NCI-H460 (cell line): ENCODE data around the gene GMCL2. TPM values are rescaled to one million over a fixed set of nuclear protein-coding genes. Genes with fewer than 3 reads are reported as not detected.

Experiments
- DNase-seq: peaks from one replicate; pipeline ENCODE4 v3.0.0-alpha.2; 2016; ENCODE audit warnings: low read depth; ENCODE audit errors: extremely low read depth
- total RNA-seq: library from RNA; depleted of rRNA; stranded (reverse); fragments of >200 nt; shearing (Covaris generic); gene quantifications from 2 replicates; pipeline ENCODE4 v1.2.3, GENCODE V29; 2014

GMCL2 gene
- total RNA-seq, 1 experiment from 2014 or later = not detected

DNA sequence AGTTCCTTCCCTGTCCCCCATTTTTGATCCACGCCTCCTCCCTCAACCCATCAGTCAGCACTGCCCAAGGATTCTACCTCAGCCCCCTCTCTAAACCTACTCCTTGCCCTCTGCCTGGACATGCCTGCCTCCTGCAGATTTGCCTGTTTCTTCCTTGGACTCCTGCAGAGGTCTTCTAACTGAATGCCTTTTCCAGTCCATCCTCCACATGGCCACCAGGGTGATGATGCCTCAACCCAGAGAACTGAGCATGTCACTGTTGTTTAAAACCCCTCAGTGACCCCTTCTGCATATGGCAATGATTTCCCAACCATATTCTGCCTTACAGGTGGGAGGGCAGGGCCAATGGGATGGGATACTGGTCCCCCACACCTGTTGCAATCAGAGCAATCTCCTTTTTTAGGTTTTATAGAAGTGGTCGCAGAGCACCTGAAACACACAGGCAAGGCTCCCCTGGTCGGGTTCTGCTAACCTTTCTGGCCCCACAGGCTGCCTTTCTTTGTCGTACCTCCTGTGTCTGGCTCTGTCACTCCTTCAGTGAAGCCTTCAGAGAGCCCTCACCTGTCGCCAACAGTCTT, 36.1 kb upstream of the GMCL2 start:
- DNase-seq = no peak

GRCh38 chr5:178222292-178222691, 35.1 kb upstream of the GMCL2 start:
- DNase-seq = no peak

DNA sequence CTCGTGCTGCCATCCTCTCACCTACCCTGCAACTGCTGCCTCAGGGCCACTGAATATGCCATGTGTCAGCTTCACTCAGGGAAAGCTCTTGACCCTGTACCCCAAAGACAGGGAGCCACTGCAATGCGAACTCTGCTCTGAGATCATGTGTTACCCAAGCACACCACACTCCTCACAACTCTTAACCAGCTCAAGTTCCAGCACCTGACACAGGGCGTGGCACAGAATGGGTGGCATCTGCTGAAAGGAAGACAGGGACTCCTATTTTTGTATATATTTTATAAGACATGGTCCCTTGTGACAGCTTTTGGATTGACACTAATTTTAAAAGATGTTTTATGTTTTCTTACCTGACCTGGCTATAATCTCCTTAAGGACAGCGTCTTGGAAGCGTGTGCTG, 34.7 kb upstream of the GMCL2 start:
- no peak for DNase-seq

GRCh38 chr5:178221282-178221681, 34.1 kb upstream of the GMCL2 start:
- no peak for DNase-seq

- no peak for DNase-seq
Measured at GRCh38 chr5:178218827-178219226, 31.7 kb upstream of the GMCL2 start.

- DNase-seq = no peak
Measured at GRCh38 chr5:178218237-178218776, 31.1 kb upstream of the GMCL2 start.

DNA sequence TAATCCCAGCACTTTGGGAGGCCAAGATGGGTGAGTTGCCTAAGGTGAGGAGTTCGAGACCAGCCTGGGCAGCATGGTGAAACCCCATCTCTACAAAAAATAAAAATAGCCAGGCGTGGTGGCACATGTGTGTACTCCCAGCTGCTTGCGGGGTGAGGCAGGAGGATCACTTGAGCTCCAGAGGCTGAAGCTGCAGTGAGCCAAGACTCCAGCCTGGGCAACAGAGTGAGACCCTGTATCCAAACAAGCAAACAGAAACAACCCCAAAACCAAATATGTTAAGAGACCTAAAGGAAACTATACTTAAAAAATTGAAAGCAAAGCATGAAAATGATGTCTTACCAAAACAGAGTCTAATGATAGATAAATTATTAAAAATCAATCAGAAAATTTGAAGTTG, 29.6 kb upstream of the GMCL2 start:
- no peak for DNase-seq

GRCh38 chr5:178216088-178216534, 28.9 kb upstream of the GMCL2 start:
- DNase-seq = no peak

DNA sequence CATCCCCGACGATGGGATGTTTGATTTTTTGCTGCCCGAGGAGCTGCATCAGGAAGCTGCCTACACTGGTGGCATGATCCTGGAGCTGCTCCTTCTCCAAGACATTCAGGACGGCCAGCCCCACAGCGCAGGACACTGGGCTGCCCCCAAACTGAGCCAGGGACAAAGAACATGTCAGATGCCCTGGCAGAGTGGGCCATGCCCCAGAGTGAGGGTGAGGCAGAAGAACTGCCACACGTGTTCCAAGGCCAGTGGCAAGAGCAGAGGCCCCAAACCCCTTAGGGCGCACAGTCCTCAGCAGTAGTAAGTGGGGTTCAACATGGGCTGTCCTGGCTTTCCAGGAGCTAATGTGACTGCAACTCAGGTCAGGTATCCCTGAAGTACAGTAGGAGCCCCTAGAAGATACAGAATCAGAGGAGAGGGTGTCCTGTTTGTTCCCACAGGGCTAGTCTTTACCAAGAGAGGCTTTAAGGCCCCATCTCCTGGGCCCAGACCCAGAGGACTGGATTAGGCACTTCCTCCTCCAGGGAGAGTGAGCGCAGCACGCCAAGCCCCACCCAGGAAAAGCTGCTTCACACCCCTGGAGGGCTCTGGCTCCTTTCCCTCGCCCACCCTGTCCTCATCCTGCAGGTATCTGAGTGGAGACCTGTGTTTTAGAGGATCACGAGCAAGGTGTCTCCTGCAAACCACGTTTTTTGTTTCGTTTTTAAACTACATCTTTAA, 28.3 kb upstream of the GMCL2 start:
- DNase-seq = no peak

DNA sequence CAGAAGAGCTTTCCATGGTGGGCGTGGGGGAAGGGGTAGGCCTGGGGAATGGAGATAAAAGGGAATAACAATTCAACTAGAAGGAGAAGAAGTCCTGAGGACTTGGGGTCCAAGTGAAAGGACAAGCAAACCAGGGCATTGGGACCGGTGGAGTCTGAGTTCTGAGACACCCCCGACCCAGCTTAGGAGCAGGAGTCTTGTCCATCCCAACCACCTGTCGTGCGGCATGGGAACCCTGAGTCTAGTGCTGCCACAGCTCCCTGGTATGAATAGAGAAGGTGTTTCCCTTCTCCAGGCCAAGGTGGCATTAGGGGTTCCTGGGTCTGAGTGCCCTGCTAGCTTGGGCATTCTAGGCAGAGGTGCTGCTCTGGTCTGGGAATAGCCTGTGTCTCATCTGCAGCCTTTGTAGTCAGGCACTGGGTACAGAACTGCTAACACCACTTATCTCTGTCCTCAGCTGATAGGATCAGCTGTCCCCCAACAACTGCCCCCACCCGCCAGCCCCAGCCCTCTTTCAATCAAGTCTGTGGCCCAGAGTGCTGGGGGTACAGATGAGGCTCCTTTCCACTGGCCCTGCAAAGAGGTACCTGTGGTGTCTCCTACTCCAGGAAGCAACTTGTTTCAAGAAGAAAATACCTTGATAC, 27.1 kb upstream of the GMCL2 start:
- DNase-seq = no peak

- no peak for DNase-seq
Measured at GRCh38 chr5:178213748-178214151, 26.6 kb upstream of the GMCL2 start.

GRCh38 chr5:178213003-178213461, 25.9 kb upstream of the GMCL2 start:
- DNase-seq = no peak

DNA sequence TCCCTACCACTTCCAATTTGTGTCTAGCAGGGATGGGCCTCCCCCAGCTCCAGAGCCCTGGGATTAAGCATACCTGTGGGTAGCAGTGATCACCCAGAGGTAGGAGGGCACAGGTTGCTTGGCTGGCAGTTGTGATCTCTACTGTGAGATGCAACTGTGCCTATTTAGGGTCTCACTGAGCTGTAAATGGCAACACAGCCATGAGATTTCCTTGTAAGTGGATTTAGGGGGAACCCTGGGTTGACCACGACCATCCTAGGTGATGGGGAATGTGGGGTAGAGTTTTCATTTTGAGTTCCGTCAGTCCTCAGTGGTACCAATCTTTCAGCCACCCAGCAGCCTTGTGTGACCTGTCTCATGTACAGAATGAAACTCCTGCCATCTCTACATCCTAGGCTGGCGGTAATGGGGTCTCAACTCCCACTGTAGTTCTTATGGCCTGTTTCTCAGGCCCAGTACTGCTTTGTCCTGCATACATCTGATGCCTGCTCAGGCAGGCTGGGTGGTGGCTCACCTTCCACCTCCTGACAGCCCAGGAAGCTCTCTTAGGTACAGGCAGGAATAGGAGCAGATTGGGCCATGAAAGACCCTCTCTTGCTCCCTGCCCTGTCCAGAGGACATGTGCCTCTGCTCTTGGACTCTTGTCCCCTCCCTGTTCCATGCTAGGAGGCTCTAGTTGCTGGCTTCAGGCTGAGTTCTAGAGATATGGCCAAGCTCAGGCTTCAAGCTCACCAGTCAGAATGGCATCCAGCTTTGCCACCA, 25.3 kb upstream of the GMCL2 start:
- no peak for DNase-seq

DNA sequence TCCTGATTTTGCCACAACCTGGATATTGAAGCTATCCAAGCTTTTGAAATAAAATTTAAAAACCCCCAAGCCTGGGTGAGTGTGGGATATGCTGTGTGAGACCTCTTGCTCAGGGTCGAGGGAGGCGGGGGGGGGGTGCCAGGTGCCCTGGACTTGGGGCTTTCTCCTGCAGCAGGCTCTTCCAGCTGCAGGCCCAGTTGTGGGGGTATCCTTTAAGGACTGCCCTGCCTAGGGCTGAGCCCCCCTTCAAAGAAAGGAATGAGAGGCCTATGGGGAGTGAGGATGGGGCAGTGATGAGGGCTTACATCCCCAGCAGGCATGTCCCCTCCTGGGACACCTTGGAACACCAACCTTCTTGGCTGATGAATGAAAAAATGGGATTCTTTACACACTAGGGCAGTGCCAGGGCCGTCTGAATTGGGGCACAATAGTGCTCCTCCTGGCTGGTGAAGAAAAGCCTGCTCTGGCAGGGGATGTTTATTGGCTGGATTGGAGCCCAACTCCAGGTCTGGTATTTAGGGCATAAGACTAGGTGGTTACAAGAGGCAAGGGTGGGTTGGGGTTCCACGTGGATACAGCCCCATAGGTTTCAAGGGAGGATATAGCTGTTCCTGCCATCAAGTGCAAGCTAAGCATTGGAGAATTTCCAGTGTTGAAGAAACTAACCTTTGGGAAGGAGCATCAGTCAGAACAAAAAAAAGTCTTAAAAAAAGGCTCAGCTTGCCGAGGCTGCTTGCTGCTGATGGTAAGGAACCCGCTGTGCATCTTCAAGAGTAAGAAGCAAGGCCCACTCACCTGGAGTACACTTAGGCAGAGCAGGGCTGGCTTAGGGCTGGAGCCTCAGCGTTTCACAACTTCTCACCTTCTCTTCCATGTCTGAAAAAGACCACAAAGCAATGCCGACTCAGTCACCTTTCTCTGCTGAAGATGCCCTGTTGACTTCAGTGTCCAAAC, 24.2 kb upstream of the GMCL2 start:
- DNase-seq = no peak

GRCh38 chr5:178210686-178211085, 23.5 kb upstream of the GMCL2 start:
- DNase-seq = no peak

GRCh38 chr5:178210073-178210535, 22.9 kb upstream of the GMCL2 start:
- DNase-seq = no peak

GRCh38 chr5:178209334-178210072, 22.3 kb upstream of the GMCL2 start:
- no peak for DNase-seq

DNA sequence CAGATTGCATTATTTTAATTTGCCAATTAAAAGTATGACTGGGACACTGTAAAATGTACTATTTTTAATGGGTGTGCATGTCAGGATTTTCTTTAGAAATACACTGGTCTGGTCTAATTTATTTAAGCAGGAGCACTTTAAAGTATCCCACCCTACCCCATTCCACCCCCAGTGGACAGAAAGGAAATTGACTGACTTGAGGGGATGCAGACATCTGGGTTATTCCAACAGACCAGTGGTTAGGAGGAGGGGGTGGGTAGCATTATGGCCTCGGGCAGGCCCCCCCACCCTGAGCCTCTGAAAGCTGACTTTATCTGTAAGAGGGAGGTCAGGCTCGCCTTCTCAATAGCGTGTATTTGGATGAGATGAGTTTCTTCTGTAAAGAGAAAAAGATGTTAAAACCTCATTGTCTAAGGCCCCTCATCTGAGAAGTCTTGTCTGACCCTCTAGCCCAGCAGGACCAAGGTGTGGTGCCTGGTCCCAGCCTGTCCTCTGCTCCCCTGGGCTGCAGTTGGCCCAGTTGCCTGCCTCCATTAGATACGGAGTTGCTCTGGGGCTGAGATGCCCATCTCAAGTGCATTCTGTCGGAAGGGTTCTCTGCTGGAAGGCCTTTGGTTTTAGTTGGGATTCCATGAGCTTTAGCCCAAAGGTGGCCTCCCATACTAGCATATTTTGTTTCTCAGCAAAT, 21.5 kb upstream of the GMCL2 start:
- DNase-seq = no peak
